ENCODE measurements around the gene NPAS3.

NPAS3 gene

GRCh38 chr14:33835677-33836076 is 897.0 kb downstream of the NPAS3 start:
- TF ChIP-seq TAF1 (IDR thresholded peaks at IDR 0.05; ENCODE audit: low read depth, low read length) (no peak), POLR2A (IDR thresholded peaks at IDR 0.05; ENCODE audit: low read depth, low read length) (no peak), POLR2AphosphoS5 (IDR thresholded peaks at IDR 0.05; ENCODE audit: low read depth, low read length) (no peak), PAX5 (IDR thresholded peaks at IDR 0.05; ENCODE audit: insufficient read depth, low read length, severe bottlenecking) (no peak), POU2F2 (IDR thresholded peaks at IDR 0.05; ENCODE audit: low read depth, low read length) (no peak), SPI1 (IDR thresholded peaks at IDR 0.05; ENCODE audit: low read depth, low read length) (no peak)
- no peak for FAIRE-seq
- DNase-seq (ENCODE audit: insufficient read length, low spot score): no peak

GRCh38 chr14:33836203-33836899 is 897.7 kb downstream of the NPAS3 start:
- FAIRE-seq (no peak), DNase-seq (ENCODE audit: insufficient read length, low spot score) (no peak)
- no peak for TF ChIP-seq TAF1 (IDR thresholded peaks at IDR 0.05; ENCODE audit: low read depth, low read length)
- no peak for TF ChIP-seq POLR2AphosphoS5 (IDR thresholded peaks at IDR 0.05; ENCODE audit: low read depth, low read length)

- FAIRE-seq (no peak), DNase-seq (ENCODE audit: insufficient read length, low spot score) (no peak)
- TF ChIP-seq PAX5 (IDR thresholded peaks at IDR 0.05; ENCODE audit: insufficient read depth, low read length, severe bottlenecking): no peak
- TF ChIP-seq POU2F2 (IDR thresholded peaks at IDR 0.05; ENCODE audit: low read depth, low read length): no peak
- no peak for TF ChIP-seq SPI1 (IDR thresholded peaks at IDR 0.05; ENCODE audit: low read depth, low read length)
- no peak for TF ChIP-seq TAF1 (IDR thresholded peaks at IDR 0.05; ENCODE audit: low read depth, low read length)
- TF ChIP-seq POLR2A (IDR thresholded peaks at IDR 0.05; ENCODE audit: low read depth, low read length): no peak
- TF ChIP-seq POLR2AphosphoS5 (IDR thresholded peaks at IDR 0.05; ENCODE audit: low read depth, low read length): no peak
These were observed 898.4 kb downstream of the NPAS3 start for GRCh38 chr14:33836900-33837577.

- TF ChIP-seq TAF1 (IDR thresholded peaks at IDR 0.05; ENCODE audit: low read depth, low read length): no peak
- TF ChIP-seq POLR2AphosphoS5 (IDR thresholded peaks at IDR 0.05; ENCODE audit: low read depth, low read length): no peak
- TF ChIP-seq POLR2A (IDR thresholded peaks at IDR 0.05; ENCODE audit: low read depth, low read length): no peak
- DNase-seq (ENCODE audit: insufficient read length, low spot score): no peak
- FAIRE-seq: no peak
These were observed 899.4 kb downstream of the NPAS3 start for GRCh38 chr14:33837943-33838683.

- FAIRE-seq: no peak
- peak; percentile 23 for DNase-seq (ENCODE audit: insufficient read length, low spot score)
- TF ChIP-seq SPI1 (IDR thresholded peaks at IDR 0.05; ENCODE audit: low read depth, low read length) (no peak), POU2F2 (IDR thresholded peaks at IDR 0.05; ENCODE audit: low read depth, low read length) (no peak), POLR2AphosphoS5 (IDR thresholded peaks at IDR 0.05; ENCODE audit: low read depth, low read length) (no peak), TAF1 (IDR thresholded peaks at IDR 0.05; ENCODE audit: low read depth, low read length) (no peak), PAX5 (IDR thresholded peaks at IDR 0.05; ENCODE audit: insufficient read depth, low read length, severe bottlenecking) (no peak), POLR2A (IDR thresholded peaks at IDR 0.05; ENCODE audit: low read depth, low read length) (no peak)
These were observed 900.8 kb downstream of the NPAS3 start for GRCh38 chr14:33839193-33840076.

GRCh38 chr14:33840797-33841196 is 902.1 kb downstream of the NPAS3 start:
- DNase-seq (ENCODE audit: insufficient read length, low spot score) (no peak), FAIRE-seq (no peak)
- TF ChIP-seq POLR2AphosphoS5 (IDR thresholded peaks at IDR 0.05; ENCODE audit: low read depth, low read length): no peak
- no peak for TF ChIP-seq POLR2A (IDR thresholded peaks at IDR 0.05; ENCODE audit: low read depth, low read length)
- TF ChIP-seq SPI1 (IDR thresholded peaks at IDR 0.05; ENCODE audit: low read depth, low read length): no peak
- TF ChIP-seq PAX5 (IDR thresholded peaks at IDR 0.05; ENCODE audit: insufficient read depth, low read length, severe bottlenecking): no peak
- no peak for TF ChIP-seq TAF1 (IDR thresholded peaks at IDR 0.05; ENCODE audit: low read depth, low read length)
- no peak for TF ChIP-seq POU2F2 (IDR thresholded peaks at IDR 0.05; ENCODE audit: low read depth, low read length)

- TF ChIP-seq POLR2AphosphoS5 (IDR thresholded peaks at IDR 0.05; ENCODE audit: low read depth, low read length) (no peak), TAF1 (IDR thresholded peaks at IDR 0.05; ENCODE audit: low read depth, low read length) (no peak), POU2F2 (IDR thresholded peaks at IDR 0.05; ENCODE audit: low read depth, low read length) (no peak), PAX5 (IDR thresholded peaks at IDR 0.05; ENCODE audit: insufficient read depth, low read length, severe bottlenecking) (no peak), SPI1 (IDR thresholded peaks at IDR 0.05; ENCODE audit: low read depth, low read length) (no peak), POLR2A (IDR thresholded peaks at IDR 0.05; ENCODE audit: low read depth, low read length) (no peak)
- FAIRE-seq (no peak), DNase-seq (ENCODE audit: insufficient read length, low spot score) (no peak)
These were observed 903.6 kb downstream of the NPAS3 start for GRCh38 chr14:33842299-33842698.

GRCh38 chr14:33844118-33844517 is 905.4 kb downstream of the NPAS3 start:
- FAIRE-seq: no peak
- DNase-seq (ENCODE audit: insufficient read length, low spot score): no peak
- TF ChIP-seq POLR2AphosphoS5 (IDR thresholded peaks at IDR 0.05; ENCODE audit: low read depth, low read length) (no peak), SPI1 (IDR thresholded peaks at IDR 0.05; ENCODE audit: low read depth, low read length) (no peak), POU2F2 (IDR thresholded peaks at IDR 0.05; ENCODE audit: low read depth, low read length) (no peak), TAF1 (IDR thresholded peaks at IDR 0.05; ENCODE audit: low read depth, low read length) (no peak), POLR2A (IDR thresholded peaks at IDR 0.05; ENCODE audit: low read depth, low read length) (no peak), PAX5 (IDR thresholded peaks at IDR 0.05; ENCODE audit: insufficient read depth, low read length, severe bottlenecking) (no peak)
